SW 1271 (cell line): Measurements from ENCODE around the gene PGLYRP4.

Experiments
- DNase-seq, 2 experiments: peaks; one replicate each; lab custom pipeline; 2025; lab: John Stamatoyannopoulos, UW

Gene PGLYRP4

DNA sequence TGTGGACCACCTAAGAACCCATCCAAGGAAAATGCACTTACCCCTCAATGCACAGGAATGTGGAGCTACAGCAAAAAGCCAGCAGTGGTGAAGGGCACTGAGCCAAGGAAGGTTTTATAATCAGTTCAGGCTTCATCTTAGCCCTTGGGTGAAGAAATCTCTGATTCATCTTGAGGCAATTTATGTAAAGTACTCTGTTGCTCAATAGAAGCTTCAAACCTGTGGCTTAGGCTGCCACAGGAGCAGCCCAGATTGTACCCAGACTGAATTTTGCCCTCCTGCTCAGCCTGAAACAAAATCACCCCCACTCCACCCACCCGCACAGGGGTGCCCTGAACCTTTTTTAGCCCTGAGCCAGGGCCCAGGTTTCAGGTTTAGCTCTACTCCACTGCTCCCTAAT, 26.9 kb upstream of the PGLYRP4 start, which contains the start of gene S100A12:
Gene S100A12, minus strand, starts transcription at position 111 of the 400 bp plus-strand sequence. CDS start 1,029 bp downstream, outside the sequence.
- no peak for DNase-seq

GRCh38 chr1:153374071-153374470, 25.4 kb upstream of the PGLYRP4 start:
- DNase-seq, result no peak

DNA sequence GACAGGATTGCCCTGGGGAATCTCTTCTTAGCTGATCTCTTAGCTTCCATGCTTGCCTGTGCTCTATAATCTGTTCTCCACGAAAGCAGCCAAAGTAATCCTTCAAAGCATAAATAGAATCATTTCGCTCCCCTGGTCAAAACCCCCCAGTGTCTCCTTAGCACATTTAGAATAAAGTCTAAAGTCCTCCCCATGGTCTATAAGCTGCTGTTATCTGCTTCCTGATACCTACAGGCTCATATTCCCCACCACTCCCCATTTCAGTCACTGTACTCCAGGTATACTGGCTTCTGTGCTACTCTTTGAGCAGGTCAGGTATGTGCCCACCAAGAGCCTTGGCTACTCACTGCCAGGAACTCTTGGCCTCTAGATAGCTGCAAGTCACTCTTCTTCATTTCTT, 23.9 kb upstream of the PGLYRP4 start:
- DNase-seq, result no peak

- no peak for DNase-seq
These were observed 22.6 kb upstream of the PGLYRP4 start for GRCh38 chr1:153371231-153371630.

DNA sequence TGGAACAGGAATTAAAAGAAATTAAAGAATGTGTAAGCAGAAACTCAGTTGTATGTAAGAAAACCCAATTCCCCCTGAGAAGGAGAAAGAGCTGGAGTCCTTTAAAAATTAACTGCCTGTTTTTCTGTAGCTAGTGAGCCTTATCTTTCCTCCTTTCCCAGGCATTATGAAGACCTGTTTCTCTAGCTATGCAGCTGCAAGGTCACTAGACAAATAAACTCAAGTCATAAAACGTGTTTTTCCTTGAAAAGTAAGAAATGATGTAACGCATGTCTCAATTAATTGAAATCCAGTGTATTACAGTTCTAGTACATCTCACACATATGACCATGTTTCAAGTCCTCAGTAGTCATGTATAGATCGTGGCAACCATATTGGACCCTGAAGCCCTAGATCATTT, 21.5 kb upstream of the PGLYRP4 start:
- no peak for DNase-seq

DNA sequence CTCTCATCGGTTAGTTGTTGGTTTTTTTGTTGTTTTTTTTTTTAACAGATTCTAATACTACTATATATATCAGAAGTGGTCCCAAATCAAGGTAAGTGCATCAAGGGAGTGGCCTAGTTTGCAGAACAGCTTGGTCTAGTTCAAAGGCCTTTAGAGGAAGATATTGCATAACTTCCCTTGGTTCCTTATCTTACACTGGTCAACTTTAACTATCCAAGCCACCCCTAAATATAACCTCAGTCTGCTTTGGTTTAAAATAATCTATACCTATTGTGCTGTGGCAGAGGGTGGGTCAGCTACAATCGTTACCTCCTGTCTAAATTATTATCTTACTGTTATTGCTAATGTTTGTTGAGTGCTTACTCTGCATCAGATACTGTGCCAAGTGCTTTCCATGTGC, 19.9 kb upstream of the PGLYRP4 start:
- DNase-seq, result no peak

DNA sequence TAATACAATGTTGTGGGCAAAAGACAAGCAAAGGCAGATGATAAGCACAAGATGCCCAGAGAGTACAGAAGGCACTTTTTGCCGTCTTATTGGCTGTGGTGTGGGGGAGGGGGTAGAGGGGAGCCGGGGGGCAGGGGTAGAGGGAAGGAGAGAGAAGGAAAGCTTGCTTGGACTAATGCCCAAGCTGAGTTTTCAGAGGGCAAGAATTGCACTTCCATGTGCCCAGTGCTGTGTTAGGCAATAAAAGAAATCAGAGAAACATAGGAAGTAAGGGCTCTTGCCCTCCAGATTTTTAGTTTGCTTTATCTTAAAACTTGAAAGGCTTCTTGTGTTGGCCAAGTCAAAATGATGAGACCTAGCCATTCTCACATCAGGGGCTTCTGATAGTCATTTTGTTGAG, 18.4 kb upstream of the PGLYRP4 start:
- DNase-seq, result no peak

GRCh38 chr1:153366261-153366660, 17.6 kb upstream of the PGLYRP4 start:
- DNase-seq, result no peak

DNA sequence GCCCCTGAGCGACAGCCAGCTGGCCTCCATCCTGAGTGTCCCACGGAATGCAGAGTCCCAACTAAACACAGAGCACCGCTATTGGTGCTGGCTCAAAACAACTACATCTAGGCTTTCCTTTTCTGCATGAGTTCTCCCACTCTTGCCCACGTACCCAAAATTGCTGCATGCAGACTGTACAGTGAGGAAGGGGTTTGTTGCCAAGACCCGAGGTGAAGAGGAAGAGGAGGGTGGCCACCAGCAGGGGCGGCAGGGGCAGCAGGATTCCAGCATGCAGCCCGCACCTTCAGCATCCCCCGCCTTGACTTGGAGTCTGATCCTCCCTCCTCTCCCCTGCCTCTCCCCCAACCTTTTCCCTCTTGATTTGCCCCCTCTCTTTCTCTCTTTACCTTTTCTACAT, 17.1 kb upstream of the PGLYRP4 start:
- no peak for DNase-seq

- DNase-seq, result no peak
These were observed 16.4 kb upstream of the PGLYRP4 start for GRCh38 chr1:153364766-153365666.

DNA sequence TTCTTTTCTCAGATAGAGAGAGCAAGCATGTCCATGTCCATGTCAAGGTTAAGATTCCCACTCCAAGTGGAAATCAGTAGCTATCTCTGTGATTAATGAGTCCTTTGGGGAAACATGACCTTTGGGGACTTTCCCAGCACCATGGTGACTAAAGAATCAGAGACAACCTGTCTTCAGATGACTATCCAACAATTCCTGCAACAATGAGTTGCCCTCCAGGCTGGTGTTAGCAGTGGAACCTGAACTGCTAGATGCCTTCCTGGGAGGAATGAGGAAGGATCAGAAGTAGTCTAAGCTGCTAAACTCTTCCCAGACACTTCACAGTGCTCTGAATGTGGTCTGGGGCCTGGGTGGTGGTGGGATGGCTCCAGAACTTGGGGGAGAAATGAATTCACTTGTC, 15.5 kb upstream of the PGLYRP4 start:
- DNase-seq, result no peak

DNA sequence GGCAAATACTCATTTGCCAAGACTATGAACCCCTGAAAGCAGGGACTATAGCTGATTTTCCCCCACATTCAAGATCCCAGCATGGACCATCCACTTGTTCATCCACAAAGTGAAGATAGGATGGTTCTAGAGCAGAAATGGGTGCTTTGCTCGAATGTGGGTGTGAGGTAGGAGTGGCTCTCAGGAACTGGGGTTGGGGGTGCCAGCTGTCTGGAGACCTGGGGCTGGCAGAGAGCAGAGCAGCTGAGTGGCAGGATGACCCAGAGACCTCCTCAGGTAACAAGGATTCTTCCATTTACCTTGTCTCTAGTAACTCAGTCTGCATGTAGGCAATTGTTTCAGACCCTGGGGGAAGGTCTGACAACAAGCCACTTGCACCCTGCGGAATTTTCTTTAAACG, 15.0 kb upstream of the PGLYRP4 start:
- DNase-seq, result no peak

- DNase-seq, result no peak
These were observed 13.6 kb upstream of the PGLYRP4 start for GRCh38 chr1:153362187-153362775.

DNA sequence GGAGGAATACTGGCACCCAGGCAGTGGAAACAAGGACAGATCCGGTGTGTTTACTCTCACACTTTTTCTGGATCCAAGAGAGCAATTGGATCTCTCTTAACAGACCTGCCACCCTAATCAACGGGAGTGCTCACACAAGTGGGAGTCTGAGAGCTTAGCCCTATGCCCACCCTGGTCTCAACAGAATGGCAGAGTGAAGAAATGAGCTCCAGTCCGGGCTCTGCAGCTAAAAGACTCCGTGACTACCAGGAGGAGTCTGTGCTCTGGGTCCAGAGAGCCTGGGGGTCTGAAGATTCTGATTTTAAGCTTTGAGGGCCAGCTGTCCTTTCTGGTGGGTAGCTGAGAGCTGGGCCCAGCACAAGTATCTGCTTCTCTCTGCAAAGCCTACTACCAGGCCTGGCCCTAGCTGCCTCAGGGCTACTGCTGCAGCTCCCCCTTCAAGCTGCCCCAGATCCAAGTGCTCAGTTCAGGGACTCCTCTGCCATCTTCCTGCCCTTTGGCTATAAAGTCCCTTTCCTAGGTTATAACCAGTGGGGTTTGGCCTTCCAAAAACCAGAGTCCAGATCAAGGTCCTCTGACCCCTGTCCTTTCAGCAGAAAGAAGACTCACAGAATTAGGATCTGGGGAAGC, 13.0 kb upstream of the PGLYRP4 start:
- no peak for DNase-seq

GRCh38 chr1:153360592-153361479, 12.2 kb upstream of the PGLYRP4 start:
- DNase-seq, result no peak

DNA sequence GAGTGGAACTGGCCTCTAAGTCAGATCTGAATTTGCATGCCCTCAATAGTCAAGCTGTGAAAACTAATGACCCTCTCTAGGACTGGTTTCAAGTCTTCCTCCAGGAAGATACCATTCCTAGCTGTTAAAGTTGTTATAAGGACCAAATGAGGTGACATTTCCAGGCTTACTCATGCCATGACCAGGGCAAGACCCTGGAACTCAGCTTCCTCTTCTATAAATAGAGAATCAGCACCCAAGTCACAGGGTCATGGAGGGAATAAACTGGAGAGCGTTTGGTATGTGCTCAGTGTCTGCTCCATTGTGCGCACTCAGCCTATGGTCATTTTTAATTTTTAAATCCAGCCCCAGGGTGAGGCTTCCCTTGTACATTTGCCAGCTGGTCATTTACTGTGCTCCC, 11.5 kb upstream of the PGLYRP4 start:
- no peak for DNase-seq

- DNase-seq, result no peak
These were observed 10.6 kb upstream of the PGLYRP4 start for GRCh38 chr1:153359241-153359640.

DNA sequence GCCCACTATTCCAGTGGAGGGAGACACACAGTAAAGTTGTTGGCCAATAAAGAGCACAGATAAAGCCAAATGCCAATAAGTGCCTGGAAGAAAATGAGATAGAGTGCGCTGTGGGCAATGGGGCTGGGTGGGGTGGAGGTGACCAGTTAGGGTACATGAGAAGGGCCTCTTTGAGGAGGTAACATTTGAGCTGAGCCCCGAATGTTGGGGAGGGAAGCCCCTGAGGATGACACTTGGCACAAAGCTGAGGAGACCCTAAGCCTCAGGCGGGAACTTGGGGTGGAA, 10.0 kb upstream of the PGLYRP4 start:
- no peak for DNase-seq

- DNase-seq, result no peak
These were observed 9.4 kb upstream of the PGLYRP4 start, which contains the start of gene S100A9 for GRCh38 chr1:153357853-153358690. S100A9 (plus strand) TSS chr1:153357854; CDS start chr1:153358284, 430 bp downstream.

GRCh38 chr1:153357076-153357852, 8.6 kb upstream of the PGLYRP4 start:
- DNase-seq, result no peak
